RWPE2 (cell line): ENCODE measurements around the gene KIAA1614.

Experiments used
- ATAC-seq: fragments of 200-7000 bp; cut with Tn5 transposase; 3 replicates; pipeline ENCODE4 v1.9.1; 2021; ENCODE audit warnings: low read depth
- DNase-seq: peaks from one replicate; pipeline ENCODE4 v3.0.0-alpha.2; 2020; ENCODE audit warnings: low spot score
- H3K27ac ChIP-seq: fragments of 450-650 bp; 2 replicates; pipeline ENCODE4 v1.5.1; 2017; ENCODE audit warnings: mild to moderate bottlenecking; ENCODE audit not compliant: poor library complexity, severe bottlenecking
- H3K27me3 ChIP-seq: fragments of 250-450 bp; sonication (Bioruptor Pico); 2 replicates; pipeline ENCODE4 v1.5.1; 2021; ENCODE audit warnings: mild to moderate bottlenecking, moderate library complexity; ENCODE audit not compliant: insufficient read depth, poor library complexity, severe bottlenecking
- H3K36me3 ChIP-seq: fragments of 250-450 bp; sonication (Bioruptor Pico); 2 replicates; pipeline ENCODE4 v1.5.1; 2020; ENCODE audit warnings: low read depth, mild to moderate bottlenecking, moderate library complexity
- H3K4me1 ChIP-seq: fragments of 250-450 bp; sonication (Bioruptor Pico); 2 replicates; pipeline ENCODE4 v1.5.1; 2021; ENCODE audit warnings: mild to moderate bottlenecking, moderate library complexity; ENCODE audit not compliant: insufficient read depth, poor library complexity, severe bottlenecking
- H3K4me3 ChIP-seq: fragments of 250-450 bp; sonication (Bioruptor Pico); 2 replicates; pipeline ENCODE4 v1.5.1; 2021; ENCODE audit warnings: mild to moderate bottlenecking, moderate library complexity; ENCODE audit not compliant: severe bottlenecking
- H3K9me3 ChIP-seq: fragments of 250-450 bp; sonication (Bioruptor Pico); 2 replicates; pipeline ENCODE4 v1.5.1; 2021; ENCODE audit warnings: mild to moderate bottlenecking, moderate library complexity; ENCODE audit not compliant: severe bottlenecking
- TF ChIP-seq, protein P1 (sequence below): fragments of 450-650 bp; IDR thresholded peaks from one replicate; pipeline ENCODE4 v1.5.1; 2017; ENCODE audit warnings: mild to moderate bottlenecking, moderate library complexity; ENCODE audit not compliant: poor library complexity, severe bottlenecking

Gene KIAA1614

DNA sequence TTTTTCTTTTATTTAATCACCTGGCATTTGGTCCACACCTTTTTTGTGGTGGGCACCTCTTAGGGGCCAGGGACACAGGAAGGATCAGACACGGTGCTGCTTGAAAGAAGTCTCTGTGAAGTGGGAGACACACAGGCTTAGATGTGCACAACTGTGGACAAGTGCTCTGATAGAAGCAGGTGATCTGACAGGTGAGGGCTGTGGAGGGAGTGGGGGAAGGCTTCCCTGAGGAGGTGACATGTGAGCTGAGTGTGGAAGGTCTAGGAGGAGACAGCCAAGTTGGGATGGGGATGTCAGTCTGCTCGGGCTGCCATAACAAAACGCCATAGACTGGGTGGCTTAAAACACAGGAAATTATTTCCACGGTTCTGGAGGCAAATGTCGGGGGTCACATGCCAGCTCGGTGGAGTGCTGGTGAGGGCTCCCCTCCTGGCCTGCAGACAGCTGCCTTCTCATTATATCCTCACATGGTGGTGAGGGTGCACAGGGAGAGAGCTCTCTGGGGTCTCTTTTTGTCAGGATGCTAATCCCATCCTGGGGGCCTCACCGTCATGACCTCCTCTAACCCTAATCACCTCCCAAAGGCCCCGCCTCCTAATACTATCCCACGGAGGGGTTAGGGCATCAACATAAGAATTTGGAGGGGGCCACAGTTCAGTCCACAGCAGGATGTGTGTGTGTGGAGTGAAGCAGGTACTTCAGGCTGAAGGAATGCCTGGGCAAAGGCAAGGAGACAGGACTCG is 5.2 kb upstream of the KIAA1614 start:
- Histone ChIP-seq H3K9me3 (no peaks in the 10 kb centered on the region), H3K27me3 (no peaks in the 10 kb centered on the region), H3K27ac (no peak overlapping the region), H3K36me3 (no peaks in the 10 kb centered on the region), H3K4me1 (no peaks in the 10 kb centered on the region), H3K4me3 (no peak overlapping the region)
- TF ChIP-seq, protein P1, sequence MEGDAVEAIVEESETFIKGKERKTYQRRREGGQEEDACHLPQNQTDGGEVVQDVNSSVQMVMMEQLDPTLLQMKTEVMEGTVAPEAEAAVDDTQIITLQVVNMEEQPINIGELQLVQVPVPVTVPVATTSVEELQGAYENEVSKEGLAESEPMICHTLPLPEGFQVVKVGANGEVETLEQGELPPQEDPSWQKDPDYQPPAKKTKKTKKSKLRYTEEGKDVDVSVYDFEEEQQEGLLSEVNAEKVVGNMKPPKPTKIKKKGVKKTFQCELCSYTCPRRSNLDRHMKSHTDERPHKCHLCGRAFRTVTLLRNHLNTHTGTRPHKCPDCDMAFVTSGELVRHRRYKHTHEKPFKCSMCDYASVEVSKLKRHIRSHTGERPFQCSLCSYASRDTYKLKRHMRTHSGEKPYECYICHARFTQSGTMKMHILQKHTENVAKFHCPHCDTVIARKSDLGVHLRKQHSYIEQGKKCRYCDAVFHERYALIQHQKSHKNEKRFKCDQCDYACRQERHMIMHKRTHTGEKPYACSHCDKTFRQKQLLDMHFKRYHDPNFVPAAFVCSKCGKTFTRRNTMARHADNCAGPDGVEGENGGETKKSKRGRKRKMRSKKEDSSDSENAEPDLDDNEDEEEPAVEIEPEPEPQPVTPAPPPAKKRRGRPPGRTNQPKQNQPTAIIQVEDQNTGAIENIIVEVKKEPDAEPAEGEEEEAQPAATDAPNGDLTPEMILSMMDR, result no peak
- no peak for DNase-seq
- no peak for ATAC-seq

DNA sequence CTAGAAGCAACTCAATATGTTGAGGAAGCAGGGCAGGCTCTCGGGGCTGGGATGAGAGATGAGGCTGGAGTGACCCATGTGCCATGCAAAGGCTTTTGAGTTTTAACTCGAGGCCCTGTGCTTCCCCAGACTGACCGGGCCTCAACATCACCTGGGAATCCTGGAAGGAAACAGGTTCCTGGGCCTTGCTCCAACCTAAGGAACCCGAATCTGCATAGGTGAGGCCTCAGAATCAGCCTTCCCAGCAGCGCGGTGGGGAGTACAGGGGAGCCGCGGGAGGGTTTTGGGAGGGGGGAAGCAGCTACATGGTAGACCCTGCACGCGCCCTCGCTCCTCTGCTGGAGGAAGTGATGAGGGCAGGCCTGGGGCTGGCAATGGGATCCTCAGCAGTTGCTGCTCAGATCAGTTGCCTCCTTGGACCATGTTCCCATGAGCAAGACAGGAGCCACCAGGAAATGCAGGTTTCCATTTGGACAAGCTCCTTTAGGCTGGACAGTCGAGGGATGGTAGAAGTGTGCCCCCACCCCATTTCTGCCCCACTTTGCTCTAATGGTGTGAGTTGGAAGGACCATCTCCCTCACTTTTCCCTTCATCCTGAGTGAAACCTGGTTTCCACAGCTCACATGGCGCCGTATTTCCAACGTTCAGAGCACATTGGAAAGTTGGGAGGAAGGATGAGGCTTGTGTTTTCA is 4.5 kb upstream of the KIAA1614 start:
- DNase-seq, result no peak

DNA sequence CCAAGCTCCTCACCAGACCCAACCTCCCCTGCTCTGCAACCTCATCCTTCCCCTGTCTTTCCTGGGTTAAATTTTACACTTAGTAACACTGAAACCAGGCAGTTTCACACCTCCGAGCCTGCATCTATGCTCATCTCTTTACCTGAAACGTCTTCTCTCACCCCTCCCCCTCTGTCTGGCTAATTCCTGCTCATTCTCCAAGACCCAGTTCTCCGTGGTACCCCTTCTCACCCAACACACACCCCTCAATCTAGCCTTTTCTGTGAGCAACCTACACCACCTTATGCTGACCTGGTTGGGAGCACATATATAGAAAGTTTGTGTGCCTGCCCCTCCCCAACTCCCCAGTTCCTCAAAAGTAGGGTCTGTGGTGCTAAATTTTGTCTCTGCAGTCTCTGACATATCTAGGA is 3.7 kb upstream of the KIAA1614 start:
- H3K36me3 ChIP-seq, result no peaks in the 10 kb centered on the region
- no peaks in the 10 kb centered on the region for H3K9me3 ChIP-seq
- DNase-seq (no peak), ATAC-seq (no peak)
- TF ChIP-seq, protein P1, result no peak
- no peaks in the 10 kb centered on the region for H3K27me3 ChIP-seq
- H3K4me3 ChIP-seq, result no peak overlapping the region
- H3K27ac ChIP-seq, result no peak overlapping the region
- H3K4me1 ChIP-seq, result no peaks in the 10 kb centered on the region

More for the DNA sequence above, 4.5 kb upstream of the KIAA1614 start:
- TF ChIP-seq, protein P1, result no peak
- no peak for ATAC-seq
- no peaks in the 10 kb centered on the region for H3K9me3 ChIP-seq
- no peaks in the 10 kb centered on the region for H3K27me3 ChIP-seq
- H3K27ac ChIP-seq, result no peak overlapping the region
- H3K4me3 ChIP-seq, result no peak overlapping the region
- no peaks in the 10 kb centered on the region for H3K4me1 ChIP-seq
- no peaks in the 10 kb centered on the region for H3K36me3 ChIP-seq

DNA sequence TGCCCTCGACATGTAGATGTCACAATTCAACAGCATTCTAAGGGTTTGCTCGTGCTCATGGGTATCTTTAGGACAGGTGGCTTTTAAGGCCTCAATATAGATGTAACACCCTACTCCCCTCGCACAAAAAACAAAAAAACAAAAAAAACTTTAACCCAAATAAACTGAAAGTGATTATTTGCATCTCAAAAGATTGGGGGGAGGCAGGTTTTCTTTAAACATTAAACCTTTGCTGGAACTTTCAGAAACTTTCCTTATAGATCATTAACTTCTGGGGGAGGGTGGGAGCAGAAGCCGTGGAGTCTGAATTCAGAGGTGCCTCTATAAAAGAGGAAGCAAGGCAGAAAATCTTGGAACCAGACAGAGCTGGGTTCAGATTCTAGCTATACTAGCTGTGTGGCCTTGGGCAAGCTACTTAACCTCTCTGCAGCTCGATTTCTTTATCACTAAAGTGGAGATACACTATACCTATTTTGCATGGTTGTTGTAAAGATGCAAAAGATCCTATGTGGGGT is 3.2 kb upstream of the KIAA1614 start:
- H3K27me3 ChIP-seq, result no peaks in the 10 kb centered on the region
- no peaks in the 10 kb centered on the region for H3K36me3 ChIP-seq
- H3K4me1 ChIP-seq, result no peaks in the 10 kb centered on the region
- H3K27ac ChIP-seq, result no peak overlapping the region
- ATAC-seq (no peak), DNase-seq (no peak)
- no peak overlapping the region for H3K4me3 ChIP-seq
- H3K9me3 ChIP-seq, result no peaks in the 10 kb centered on the region
- TF ChIP-seq, protein P1, result no peak
